ENCODE data around the gene DUS1L.
A peak's percentile ranks its signal among the peaks of the same experiment; 100 is the strongest.

DUS1L gene

DNA sequence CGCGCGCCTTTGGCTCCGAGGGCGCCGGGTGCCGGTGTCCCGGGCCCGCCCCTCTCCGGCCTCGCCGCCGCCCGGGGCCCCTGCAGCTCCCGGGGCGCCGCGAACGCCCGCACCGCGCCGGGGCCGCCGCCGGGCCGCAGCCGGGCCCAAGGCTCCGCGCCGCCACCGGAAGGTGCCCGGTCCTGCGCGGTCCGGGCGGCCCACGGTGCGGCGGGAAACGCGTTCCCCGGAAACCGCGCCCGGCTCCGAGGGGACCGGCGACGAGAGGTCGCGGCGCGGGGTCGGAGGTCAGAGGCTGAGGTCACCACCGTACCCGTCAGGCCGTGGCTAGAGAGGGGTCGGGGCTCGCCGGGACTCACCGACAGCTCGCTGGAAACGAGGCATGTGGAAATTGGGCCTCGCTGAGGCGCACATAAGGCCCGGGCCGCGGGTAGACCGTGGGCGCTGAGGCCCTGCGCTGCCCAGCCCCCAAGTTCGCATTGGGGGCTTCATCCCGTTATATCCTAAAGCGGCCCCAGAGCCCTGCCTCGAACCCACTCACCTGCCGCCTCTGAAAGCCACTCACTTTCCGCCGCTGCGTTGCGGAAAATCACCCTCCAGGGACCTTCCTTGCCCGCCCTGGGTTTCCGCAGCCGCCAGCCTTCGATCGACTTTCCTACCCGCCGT is at the start of gene DUS1L:
Gene DUS1L, minus strand, starts transcription at position 167 of the 666 bp plus-strand sequence. CDS start 745 bp downstream, outside the sequence.
- peak; percentile 28 for DNase-seq

DNA sequence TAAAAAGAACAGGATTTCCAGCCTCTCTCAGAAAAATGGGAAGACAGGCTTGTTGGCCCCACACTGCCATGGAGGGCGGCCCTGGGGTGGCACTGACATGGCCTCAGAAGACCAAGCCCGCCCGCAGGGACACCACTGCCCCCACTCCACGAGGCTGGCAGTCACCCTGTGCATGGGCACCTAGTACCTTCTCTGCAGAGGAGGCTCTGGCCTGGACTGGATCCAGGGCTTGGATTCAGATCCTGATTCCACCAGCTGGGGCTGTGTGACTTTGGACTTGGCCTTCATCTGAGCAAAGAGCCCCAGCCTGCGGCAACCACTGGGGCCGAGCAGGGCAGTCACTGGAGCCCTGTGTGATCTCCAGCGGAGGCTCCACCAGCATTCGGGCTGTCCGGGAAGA is 49.3 kb upstream of the DUS1L start:
- DNase-seq: no peak

DNA sequence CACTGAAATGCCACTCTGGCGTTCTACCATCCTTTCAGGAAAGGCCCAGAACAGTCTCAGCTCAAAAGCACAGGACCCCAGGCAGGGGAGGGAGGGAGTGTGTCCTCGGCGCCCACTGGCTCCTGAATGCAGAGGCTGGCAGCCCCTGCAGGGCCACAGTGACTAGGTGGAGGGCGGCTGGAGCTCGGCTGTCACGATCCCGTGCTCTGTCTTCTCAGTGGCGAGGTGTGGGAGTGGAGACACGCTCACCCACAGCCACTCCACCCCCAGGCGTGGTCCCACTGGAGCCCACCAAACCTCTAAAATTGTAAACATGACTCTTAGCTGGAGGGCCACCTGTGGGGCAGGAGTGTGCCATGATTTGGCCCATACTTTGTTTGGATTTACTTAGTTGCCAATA is 48.8 kb upstream of the DUS1L start:
- no peak for DNase-seq

DNA sequence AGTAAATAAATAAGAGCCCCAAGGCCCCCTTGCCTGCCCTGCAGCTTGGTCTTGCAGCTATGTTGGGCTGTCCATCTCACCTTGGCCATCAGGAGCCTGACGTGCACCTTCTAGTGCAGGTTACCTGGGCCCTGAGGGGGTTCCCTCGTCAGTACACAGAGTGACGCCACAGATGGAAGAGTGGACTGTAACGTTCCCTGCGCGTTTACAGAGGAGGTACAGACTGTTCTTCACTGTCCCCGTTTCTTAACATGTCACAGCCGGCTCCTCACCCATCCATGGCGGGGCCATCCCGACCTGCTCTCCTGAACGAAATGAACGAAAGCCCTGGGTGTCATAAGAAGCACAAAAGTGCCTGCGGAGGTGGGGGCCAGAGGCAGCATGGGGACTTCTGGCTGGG is 48.3 kb upstream of the DUS1L start:
- DNase-seq: no peak

DNA sequence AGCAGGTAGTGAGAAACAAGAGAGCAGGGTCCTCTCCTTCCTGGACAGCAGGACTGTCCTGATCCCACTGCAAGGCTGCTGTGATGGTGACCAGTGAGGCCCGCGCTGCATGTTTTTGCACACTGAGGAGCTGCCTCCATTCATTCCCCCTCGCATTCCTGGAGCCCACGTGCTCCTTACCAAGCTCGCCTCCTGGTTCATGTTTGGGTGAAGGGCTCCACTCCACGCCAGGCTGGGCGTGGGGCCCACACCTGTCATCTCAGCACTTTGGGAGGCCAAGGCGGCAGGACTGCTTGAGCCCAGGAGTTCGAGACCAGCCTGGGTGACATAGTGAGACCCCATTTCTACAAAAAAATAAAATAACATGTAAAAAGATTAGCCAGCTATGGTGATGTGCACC is 47.8 kb upstream of the DUS1L start:
- DNase-seq: no peak

DNA sequence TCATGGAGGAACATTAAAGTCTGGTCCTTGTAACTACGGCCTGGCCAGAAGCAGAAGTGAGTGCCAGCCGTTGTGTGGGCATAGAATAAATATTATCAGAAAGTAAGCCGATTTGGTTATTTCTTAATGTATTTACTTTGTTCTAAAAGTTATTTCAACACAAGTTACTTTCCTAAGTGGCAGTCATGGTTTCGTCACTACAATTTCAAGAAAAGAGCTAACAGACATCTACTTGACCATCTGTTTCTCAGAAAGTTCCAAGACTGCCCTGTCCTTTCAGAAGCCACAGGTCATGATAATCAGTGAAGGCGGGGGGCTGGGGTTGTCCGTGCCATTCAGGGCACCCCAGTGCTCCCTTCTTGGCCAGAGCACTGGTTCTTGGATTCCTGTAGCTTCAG is 47.3 kb upstream of the DUS1L start:
- DNase-seq: no peak

DNA sequence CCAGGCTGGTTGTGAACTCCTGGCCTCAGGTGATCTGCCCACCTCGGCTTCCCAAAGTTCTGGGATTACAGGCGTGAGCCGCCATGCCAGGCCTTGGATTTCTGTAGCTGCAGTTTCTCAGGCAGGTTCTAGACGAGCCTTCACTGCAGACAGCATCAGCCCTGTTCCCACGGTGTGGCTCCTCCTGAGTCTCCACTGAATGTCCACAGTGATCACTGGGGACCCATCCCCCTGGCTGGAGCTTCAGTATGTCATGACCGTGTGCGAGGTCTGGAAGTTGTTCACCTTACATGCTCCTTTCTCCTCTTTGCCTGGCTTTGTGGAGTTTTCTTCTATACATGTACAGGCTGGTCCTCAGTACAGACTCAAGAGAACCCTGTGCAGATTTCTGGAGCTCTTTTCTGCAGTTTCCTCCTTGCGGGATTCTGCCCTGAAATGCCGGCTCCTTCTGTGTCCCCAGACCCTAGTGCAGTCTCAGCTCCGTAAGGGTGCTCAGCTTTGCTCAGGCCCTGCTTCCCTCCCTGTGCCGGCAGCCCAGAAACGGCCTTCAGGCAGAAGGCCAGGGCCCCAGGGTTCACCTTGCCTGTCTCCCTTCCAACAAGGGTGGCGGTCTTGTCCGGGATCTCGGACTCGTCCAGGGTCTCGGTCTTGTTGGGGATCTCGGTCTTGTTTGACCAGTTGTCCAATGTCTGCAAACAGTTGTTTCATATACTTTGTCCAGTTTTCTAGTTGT is 46.7 kb upstream of the DUS1L start:
- no peak for DNase-seq

DNA sequence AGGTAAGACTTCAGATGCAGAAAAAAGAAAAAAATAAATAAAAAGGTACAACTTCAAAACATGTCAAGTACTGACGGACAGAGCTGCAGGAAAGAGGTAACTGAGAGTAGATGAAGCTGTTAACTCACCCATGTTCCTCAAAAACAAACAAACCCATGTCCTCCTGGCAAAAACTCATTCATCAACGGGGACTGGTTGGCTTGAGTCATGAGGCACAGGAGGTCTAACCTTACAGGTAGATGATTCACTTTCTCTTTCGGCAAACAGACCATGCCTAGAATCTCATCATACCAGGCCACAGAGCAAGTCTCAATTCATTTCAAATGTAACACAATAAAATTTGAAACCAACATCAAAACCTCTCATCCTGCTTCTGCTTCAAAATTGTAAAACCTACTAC is 44.7 kb upstream of the DUS1L start:
- no peak for DNase-seq

DNA sequence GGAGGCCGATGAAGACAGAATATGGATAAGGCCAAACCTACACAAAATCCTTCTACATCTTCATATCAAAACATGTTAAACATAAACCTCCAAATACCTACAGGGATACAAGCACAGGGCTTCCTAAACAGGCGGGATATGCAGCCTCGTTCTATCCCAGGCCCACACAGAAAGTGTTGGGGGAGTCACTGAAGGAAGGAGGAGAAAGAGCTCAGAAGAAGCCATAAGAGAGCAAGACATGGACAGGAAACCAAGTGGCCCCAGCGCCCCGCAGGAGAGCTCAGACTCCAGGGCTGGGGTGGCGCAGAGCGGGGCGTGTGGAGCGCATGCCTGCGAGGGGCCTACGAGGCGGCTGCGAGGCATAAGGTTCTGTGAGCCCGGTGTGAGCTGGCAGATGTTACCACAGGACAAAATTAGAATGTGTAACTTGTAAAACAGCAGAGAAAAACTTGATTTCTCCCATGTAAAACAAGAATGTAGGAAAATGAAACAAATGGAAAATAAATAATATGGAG is 43.4 kb upstream of the DUS1L start:
- DNase-seq: no peak

DNA sequence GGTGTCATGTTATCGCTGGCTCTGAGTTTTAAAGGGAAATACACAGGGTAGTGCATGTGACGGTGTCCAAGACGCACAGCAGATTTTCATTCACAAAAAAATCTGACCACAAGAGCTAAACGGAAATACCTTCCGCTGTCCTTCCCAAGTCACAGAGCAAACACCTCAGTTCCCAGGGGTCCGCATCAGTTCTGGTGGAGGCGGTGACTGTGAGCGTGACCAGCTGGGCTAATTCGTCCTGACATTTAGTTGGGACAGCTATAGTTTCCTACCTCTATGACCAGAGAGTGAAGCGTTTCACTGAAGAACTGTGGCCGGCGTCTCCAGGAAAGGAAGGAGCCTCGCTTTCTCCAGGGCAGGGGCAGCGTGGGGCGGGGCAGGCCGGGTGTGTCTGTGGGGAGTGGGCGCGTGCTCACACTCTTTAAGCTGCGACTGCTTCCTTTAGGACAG is 42.9 kb upstream of the DUS1L start:
- no peak for DNase-seq

DNA sequence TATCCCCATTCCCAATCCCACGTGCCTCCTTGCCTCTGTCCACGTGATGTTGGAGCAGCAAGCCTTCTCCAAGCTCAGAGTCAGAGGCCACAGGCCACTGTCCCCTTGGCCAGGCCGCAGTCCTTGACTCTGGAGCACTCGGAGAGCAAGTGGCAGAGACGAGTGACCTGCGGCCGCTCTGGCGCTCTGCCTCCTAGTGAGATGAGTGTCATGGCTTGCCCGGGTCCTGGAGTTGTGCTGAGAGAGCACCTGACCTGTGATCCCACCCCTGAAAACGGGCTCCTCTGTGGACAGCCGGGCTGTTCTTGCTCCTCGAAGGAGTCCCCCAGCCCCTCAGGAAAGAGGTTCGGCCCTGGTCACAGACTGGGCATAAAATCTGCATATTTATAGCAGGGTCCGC is 42.4 kb upstream of the DUS1L start:
- no peak for DNase-seq

DNA sequence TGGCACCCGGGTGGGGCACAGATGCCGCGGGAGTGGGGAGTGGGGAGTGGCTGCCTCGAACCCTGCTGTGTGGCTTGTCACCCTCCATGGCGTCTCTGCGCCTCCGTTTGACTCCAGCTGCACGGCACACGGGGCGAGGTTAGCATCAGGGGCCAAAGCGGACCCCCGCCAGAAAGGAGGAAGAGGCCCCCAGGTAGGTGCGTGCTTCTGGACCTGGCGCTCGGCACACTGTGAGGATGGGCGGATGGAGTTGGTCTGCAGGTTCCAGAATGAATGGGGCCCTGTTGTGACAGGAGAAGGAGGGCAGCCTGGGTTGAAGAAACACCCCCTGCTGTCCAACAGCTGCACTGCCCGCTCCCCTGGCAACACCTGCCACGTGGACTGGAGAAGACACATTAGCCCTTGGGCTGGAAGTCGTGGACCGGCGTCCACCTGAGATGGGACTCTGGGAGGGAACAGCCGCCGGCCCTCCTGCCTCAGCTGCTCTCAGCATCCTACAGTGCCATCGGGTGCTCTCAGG is 41.8 kb upstream of the DUS1L start:
- peak; percentile 8 for DNase-seq

DNA sequence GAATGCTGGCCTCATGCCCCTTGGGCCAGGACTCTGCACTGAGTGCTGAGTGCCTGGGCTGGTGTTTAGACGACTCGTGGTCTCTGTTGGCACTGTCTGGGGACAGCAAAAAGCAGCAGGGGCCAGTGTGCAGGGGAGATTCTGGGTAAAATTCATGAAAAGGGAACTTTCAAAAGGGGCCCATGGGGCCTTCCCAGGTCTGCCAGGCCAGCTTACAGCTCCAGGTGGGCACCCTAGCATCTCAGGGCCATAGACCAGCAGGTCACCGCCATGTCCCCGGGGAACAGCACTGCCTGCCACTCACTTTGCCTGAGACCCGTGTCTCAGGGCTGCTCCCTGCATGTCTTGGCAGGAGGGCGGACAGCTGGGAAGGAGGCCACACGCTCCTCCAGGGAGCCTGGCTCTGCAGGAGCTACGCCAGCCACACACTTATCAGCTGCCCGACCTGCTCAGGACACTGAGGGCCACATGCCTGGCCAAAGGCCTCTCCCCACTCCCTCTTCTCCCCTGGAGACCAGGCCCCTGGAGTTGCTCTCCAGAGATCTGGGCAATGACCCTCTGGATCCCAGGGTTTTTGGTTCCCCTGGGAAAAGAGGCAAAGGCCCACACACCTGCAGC is 41.2 kb upstream of the DUS1L start:
- DNase-seq: no peak

DNA sequence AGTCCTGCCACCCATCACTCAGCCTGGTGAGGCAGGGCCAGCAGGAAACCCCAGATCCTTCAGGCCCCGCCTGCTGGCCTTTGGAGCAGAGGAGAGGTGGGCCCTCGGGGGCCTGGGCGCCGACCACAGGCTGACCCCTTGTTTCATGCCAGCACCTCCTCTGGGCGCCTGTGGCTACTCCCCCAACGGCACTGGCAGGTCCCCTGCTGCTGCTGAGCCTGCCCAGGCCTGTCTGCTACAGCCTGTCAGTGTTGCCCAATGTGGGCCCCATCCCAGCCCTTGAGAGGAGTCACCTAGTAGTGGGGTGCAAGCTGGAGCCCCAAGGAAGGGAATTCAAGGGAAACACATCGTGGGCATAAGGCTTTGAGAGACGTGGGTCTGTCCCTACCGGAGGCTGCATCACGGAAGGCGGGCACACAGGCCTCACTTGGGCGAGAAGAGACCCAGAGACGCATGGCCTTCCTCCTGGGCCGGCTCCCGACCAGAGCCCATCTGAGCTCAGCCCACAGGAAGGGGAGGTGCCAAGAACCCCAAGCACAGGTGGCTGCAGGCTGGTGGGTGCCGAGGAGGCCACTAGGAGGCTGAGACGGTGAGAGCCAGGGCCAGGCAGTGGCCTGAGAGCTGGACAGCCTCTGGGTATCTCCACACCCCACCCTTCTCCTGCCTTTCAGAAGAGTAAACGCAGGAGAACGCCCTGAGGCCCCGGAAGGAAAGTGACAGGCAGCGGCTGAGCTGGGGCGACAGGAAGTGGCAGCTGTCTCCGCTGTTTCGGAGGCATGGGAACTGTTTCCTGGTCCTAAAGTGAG is 40.5 kb upstream of the DUS1L start:
- DNase-seq: peak; percentile 38

DNA sequence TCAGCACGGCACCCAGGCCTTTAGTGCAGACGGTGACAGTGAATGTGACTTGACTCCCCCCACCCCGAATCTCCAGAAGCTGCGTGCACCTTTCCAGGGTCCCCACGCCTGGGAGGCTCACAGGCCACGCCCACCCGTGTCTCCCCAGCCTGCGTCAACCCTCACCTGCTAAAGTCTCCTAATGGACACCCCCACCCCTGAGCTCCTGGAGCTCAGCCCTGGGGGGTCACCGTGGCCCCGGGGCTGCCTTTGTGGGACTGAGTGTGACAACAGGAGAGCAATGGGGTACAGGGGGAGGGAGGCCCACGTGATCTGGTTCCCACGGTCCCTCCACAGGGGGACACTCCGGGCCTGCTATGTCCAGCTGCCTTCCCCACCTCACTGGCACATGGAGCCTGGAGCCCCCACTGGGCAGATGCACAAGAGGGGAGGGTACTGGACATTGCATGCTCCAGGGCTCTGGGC is 39.8 kb upstream of the DUS1L start:
- no peak for DNase-seq

DNA sequence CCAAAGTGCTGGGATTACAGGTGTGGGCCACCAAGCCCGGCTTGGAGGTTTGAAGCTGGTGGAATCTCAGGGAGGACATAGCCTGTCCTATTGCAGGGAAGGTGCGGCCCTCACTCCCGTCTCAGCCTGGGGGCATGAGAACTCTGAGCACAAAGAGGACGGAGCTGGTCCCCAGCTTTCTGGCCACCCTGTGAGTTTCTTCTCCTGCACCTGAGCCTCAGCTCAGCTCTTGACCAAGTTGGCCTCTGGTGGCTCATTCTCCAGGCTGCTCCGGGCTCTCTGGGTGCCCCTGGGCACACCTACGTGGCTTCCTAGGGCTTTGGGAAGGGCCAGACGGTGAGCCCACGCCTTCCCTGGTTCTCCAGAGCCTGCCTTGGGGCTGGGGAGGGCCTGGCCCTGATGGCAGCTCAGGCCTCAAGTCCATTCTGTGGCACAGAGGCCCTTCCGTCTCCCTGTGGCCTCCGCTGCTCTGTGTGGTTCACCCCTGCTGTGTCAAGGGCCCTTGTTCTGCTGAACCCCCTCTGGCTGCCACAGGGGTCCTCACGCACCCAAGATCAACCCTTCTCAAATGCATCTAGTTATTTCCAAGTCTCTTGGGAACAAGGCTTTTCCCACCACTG is 39.3 kb upstream of the DUS1L start:
- DNase-seq: no peak

DNA sequence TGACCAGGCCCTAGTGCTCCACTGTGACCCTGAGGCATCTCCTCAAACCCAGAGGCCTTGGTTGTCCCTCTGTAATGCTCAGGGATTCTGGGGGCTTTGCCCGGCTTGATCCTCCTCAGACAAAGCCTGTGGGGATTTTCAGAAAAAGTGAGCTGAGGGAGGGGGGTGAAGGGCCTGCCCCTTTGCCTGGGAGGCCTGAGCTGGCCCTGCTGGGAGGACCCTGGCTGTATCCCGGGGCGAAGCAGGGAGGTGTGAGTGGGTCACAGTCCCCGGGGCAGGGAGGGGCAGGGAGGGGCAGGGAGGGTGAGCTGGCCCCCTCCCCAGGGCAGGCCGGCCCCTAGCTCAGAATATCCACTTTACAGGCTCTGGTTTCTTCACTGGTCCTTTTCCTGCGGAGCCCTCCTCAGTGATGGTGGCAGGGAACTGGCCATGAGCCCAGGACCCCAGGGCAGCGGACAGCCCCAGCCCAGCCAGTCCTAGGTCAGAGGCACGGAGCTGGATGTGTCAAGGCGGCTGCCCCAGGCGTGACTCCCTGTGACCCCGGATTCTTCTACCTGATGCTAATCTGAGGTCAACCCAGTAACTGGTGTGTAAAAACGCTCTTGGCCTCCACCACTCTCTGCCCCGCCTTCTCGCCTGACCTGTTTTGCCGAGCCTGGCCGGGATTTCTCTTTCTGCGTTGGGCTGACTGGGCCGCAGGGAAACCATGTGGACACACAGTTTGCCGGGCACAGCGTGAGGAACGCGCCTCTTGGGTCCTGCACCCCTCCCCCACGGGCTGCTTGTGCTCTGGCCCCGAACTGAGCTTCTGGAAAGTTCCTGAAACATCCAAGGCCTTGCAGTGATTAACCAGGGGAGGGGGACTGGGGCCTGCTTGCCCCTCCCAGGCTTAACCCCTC is 38.2 kb upstream of the DUS1L start:
- DNase-seq: no peak

DNA sequence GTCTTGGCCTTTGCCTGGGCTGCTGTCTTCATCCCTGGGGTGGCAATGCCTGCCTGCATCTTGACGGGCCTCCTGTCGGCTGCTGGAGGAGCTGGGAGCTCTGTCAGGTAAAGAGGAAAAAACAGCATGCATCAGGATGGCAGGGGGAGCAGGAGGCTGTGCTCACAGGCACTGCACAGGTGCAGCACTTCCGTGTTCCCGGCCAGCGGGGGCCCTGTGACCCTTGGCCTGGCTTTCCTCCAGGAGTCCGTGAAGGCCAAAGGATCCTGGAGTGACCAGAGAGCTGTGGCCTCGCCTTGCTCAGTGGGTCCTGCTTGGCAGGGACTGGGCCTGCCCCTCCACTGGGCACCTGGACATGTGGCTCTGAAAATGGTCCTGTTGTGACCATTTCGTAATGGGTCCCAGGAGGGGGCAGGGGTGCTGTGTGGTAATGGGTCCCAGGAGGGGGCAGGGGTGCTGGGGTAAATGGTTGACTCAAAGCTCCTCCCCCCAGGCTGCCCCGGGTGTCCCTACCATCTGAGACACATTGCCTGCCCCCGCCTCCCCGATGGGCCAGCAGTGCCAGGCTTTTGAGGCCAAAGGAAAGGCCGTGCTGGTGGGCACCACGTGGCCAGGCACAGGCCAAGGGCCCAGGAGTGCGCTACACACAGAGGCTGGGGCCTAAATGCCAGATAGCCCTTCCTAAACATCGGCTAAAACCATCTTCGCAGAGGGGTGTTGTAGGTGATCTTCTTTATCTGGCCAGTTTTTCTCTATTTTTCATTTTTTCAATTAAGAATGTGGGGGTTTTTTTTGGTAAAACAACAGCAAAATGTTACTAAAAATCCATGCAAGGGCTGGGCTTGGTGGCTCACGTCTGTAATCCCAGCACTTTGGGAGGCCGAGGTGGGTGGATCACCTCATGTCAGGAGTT is 36.4 kb upstream of the DUS1L start:
- no peak for DNase-seq

DNA sequence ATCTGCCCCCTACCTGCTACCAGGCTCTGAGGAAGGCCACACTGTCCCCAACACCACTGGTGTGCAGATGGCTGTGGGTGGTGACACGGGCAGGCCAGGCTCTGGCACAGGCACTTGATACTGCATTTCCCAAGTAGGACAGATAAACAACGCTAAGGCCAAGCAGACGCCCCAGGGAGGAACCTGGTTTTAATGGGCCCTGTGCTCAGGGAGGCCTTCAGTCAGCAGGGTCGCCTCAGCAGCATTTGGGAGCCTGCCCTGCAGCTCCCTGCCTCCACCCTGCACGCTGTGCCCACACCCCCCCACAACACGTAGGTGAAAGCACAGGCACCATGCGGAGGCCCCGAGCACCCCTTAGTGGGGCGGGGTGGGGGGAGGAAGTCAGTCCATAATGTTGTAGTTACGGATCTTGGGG is 35.7 kb upstream of the DUS1L start:
- no peak for DNase-seq

Data from NCI-H1092 treated with DMSO at 0.1 percent for 48 hours (cell line).